ENCODE results near the gene PCDHB8.
"Not testable (repeated sequence)": the region's sequence is repeated elsewhere in the genome, so short reads cannot be mapped to it uniquely, and the experiment has no call there.

The PCDHB8 gene

GRCh38 chr5:141214583-141214982 is 37.0 kb downstream of the PCDHB8 start:
- H3K36me3 ChIP-seq (ENCODE audit: control insufficient read depth, low read depth, low read length); H3K9me3 ChIP-seq (ENCODE audit: control insufficient read depth, low read depth, low read length); H3K27ac ChIP-seq (ENCODE audit: low read length); H3K27me3 ChIP-seq (ENCODE audit: control insufficient read depth, insufficient read depth, low read length); H3K4me3 ChIP-seq (ENCODE audit: low read length); H3K9ac ChIP-seq (ENCODE audit: low read length); H3K4me1 ChIP-seq (ENCODE audit: control insufficient read depth, low read depth, low read length): not testable (repeated sequence)

GRCh38 chr5:141215504-141215903 is 37.9 kb downstream of the PCDHB8 start:
- not testable (repeated sequence) for H3K4me1 ChIP-seq (ENCODE audit: control insufficient read depth, low read depth, low read length); H3K36me3 ChIP-seq (ENCODE audit: control insufficient read depth, low read depth, low read length); H3K4me3 ChIP-seq (ENCODE audit: low read length); H3K27ac ChIP-seq (ENCODE audit: low read length); H3K9ac ChIP-seq (ENCODE audit: low read length); H3K27me3 ChIP-seq (ENCODE audit: control insufficient read depth, insufficient read depth, low read length); H3K9me3 ChIP-seq (ENCODE audit: control insufficient read depth, low read depth, low read length)

- H3K27me3 ChIP-seq (ENCODE audit: control insufficient read depth, insufficient read depth, low read length); H3K4me3 ChIP-seq (ENCODE audit: low read length); H3K36me3 ChIP-seq (ENCODE audit: control insufficient read depth, low read depth, low read length); H3K9ac ChIP-seq (ENCODE audit: low read length); H3K9me3 ChIP-seq (ENCODE audit: control insufficient read depth, low read depth, low read length); H3K27ac ChIP-seq (ENCODE audit: low read length); H3K4me1 ChIP-seq (ENCODE audit: control insufficient read depth, low read depth, low read length): not testable (repeated sequence)
Observed at GRCh38 chr5:141216035-141216434, 38.4 kb downstream of the PCDHB8 start.

GRCh38 chr5:141223112-141223783 is 45.7 kb downstream of the PCDHB8 start, which contains the start of gene PCDHB14:
Gene PCDHB14, plus strand, starts transcription at chr5:141223343. Its CDS starts 163 bp downstream, at chr5:141223506.
- peak within 1 kb of the TSS; percentile 26 for H3K9ac ChIP-seq (ENCODE audit: low read length)
- no peaks in the 10 kb centered on the region for H3K27me3 ChIP-seq (ENCODE audit: control insufficient read depth, insufficient read depth, low read length)
- H3K9me3 ChIP-seq (ENCODE audit: control insufficient read depth, low read depth, low read length), result no peaks in the 10 kb centered on the region
- H3K27ac ChIP-seq (ENCODE audit: low read length), result no peak within 1 kb of the TSS
- H3K36me3 ChIP-seq (ENCODE audit: control insufficient read depth, low read depth, low read length), result no peaks in the 10 kb centered on the region
- H3K4me1 ChIP-seq (ENCODE audit: control insufficient read depth, low read depth, low read length), result no peaks in the 10 kb centered on the region
- peak within 1 kb of the TSS; percentile 43 for H3K4me3 ChIP-seq (ENCODE audit: low read length)

GRCh38 chr5:141224844-141225243 is 47.3 kb downstream of the PCDHB8 start:
- not testable (repeated sequence) for H3K9me3 ChIP-seq (ENCODE audit: control insufficient read depth, low read depth, low read length); H3K27ac ChIP-seq (ENCODE audit: low read length); H3K27me3 ChIP-seq (ENCODE audit: control insufficient read depth, insufficient read depth, low read length); H3K4me1 ChIP-seq (ENCODE audit: control insufficient read depth, low read depth, low read length); H3K4me3 ChIP-seq (ENCODE audit: low read length); H3K36me3 ChIP-seq (ENCODE audit: control insufficient read depth, low read depth, low read length); H3K9ac ChIP-seq (ENCODE audit: low read length)

GRCh38 chr5:141225421-141225820 is 47.8 kb downstream of the PCDHB8 start:
- not testable (repeated sequence) for H3K27ac ChIP-seq (ENCODE audit: low read length); H3K9me3 ChIP-seq (ENCODE audit: control insufficient read depth, low read depth, low read length); H3K36me3 ChIP-seq (ENCODE audit: control insufficient read depth, low read depth, low read length); H3K4me1 ChIP-seq (ENCODE audit: control insufficient read depth, low read depth, low read length); H3K4me3 ChIP-seq (ENCODE audit: low read length); H3K9ac ChIP-seq (ENCODE audit: low read length); H3K27me3 ChIP-seq (ENCODE audit: control insufficient read depth, insufficient read depth, low read length)
